ENCODE measurements around the gene CARS2.

GRCh38 chr13:110700186-110700585, 5.7 kb downstream of the CARS2 start:
- no peak for TF ChIP-seq CTCF (IDR thresholded peaks at IDR 0.05; ENCODE audit: insufficient read depth, low read length, poor library complexity, severe bottlenecking)
- TF ChIP-seq EZH2phosphoT487 (conservative IDR thresholded peaks at IDR 0.05; ENCODE audit: low read length): no peak
